Measurements from ENCODE around the gene PGGT1B.

PGGT1B gene

DNA sequence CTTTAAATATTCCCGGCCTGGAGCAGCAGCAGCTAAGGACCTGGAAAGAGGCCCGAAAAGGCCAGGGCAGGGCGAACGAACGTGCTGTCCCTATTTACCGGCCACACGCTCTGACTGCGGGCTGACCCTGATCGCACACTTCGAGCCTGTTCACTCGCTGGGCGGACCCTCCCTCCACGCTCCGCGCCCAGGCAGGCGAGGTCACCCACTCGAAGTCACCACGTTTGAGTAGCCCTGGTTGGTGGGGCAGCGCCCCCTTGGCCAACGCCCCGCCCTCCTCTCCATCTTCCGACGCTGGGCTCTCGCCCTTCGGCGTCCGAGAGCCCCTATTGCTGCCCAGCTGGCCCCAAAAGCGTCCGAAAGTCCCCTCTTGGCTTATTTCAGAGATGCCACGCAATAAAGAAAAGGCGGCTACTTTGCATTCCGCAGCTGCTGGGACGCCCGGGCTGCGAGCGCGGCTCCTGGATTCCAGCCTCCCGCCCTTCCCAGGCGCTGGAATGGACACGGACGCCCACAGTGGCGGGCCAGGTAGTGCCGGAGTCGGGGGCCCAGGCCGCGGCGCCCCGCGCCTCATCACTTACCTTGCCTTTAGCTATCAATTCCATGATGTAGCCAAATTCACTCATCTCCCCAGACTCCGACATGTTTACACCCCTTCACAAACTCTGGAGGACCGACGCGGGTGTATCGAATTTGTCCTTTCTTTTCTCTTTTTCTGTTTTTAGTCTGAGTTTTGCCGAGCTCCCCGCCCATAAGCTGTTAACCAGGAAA lies 83.1 kb downstream of the PGGT1B start:
- DNase-seq: no peak

DNA sequence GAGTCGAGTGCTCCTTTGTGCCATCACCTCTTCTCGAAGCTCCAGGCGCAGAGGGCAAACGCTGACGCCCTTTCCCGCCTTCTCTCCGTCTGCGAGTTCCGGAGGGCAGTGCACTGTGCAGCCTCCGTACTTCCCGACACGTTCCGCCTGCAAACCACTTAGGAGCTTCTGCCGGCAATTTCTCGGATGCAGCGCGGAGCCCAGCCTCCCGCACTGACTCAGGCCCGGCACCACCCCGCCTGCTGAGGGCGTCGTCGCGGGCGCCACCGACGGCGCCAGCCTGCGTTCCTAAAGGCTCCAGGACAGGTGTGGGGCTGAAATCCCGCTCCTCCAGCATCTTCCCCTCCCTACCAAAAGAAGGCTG lies 83.7 kb downstream of the PGGT1B start:
- DNase-seq: no peak

DNA sequence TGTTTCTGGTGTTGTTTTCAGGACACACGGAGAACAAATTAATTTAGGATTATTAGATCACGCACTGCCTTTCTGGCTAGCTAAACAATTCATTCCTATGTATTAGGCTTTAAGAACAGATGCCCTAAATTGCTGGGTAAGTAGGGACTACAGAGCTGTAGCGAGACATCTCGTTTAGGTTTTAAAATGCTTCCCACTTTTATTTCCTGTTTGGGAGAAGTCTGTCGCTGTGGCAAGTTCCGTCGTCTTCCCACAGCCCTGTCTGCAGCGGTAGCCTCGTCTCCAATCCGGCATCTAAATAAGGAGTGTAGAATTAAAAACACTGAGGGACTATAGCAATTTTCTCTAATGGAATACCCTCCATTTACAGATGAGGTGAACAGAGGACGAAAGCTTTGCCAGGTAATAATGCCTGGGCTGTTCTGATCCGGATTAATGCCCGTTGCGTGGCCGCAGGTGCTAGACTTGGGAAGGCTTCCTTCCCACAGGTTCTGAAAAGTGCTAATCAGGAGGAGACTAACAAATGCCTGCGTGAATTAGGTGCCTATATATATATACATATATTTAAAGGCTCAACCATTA lies 91.7 kb downstream of the PGGT1B start:
- DNase-seq: no peak

DNA sequence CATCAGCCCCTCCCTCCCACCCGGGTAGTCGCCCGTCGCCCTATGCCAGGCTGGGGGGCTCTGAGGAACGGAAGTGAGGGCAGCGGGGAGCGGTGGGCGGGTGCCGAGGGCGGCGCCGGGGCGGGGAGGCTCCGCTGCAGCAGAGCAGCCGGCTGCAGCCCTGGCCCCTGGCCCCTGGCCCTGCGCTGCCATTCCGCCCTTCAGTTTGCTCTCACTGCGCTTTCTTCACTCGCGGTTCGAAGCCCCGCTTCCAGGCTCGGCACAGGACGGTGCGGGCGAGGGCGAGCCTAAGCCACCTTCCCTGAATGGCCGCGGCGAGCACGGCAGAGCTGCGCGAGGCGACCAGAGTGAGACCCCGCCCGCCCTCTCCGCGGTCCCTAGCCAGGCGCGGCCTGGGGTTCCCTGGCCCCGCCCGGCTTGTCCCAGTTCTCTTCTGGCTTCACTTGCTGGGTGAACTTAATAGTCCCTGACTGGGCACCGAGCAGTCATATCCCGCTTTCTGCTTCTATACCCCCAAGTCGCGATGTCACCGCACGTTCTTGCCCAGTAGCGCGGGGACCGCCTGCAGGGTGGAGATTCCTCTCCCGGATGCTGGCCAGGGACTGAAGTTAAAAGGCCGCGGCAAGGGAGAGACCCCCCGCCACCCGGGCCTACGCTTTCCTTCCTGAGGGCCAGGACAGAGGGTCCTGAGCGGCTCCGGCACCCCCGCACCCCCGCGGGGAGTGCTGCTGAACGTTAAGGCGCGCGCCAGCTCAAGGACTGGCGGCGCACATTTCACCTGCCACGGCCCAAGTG lies 92.3 kb downstream of the PGGT1B start:
- no peak for DNase-seq

- DNase-seq: peak; percentile 87
Observed at GRCh38 chr5:115169487-115170133, 93.1 kb downstream of the PGGT1B start, which contains the start of gene TRIM36. Gene TRIM36 (minus strand): TSS chr5:115169908. CDS start chr5:115169634, 274 bp downstream.

- DNase-seq: no peak
Observed at GRCh38 chr5:115168829-115169486, 93.7 kb downstream of the PGGT1B start.

DNA sequence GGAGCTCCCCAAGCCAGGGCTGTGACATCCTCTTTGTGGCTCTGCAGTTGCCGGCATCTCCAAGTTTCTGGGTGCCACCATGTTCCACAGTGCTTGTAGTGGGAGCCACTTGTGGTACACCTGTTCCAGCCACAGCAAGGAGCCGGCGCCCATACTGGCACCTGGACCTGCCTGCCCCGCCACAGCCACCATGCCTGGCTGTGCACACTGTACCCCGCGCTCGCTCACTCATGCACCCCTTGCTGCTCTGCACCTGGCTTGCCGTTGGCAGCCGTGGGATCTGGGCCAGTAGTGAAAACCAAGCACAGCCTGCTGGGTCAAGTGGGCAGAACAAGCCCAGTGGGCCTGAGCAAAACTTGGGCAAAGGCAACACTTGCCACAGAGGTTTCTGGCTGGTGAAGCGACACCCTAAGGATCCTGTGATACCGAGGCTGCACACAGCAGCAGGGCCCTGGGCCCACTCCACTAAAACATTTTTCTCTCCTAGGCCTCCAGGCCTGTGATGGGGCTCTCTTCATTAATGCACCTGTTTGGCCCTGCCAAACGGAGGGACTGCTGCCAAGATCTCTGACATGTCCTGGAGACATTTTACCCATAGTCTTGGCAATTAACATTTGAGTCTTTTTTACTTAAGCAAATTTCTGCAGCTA lies 95.8 kb downstream of the PGGT1B start:
- no peak for DNase-seq

GRCh38 chr5:115165790-115166189 lies 96.9 kb downstream of the PGGT1B start:
- no peak for DNase-seq

DNA sequence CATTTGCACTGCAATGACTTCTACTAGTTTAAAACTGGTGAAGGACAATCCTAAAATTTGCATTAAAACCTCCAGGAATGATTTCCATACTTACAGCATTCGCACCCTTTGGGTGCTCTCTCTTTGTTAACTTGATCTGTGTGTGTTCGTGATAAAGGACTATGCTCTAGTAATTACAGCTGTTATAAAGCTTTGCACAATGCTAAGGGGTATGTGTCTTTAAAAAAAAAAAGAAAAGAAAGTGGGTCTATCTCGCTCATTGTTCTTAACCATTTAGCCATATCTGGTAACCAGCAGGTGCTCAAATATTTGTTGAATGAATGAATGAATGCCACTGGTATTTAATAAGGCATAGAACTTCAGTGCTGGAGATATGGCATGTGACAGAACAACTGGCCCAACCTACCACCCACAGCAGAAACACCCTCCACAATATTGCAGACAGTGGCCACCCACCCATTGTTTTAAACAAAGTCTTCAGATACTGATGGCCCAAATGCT lies 101.7 kb downstream of the PGGT1B start:
- no peak for DNase-seq
